BJ (cell line): Measurements from ENCODE around the gene KCNA3. TPM values are rescaled to one million over a fixed set of nuclear protein-coding genes. Genes with fewer than 3 reads are reported as not detected.

Source experiments
- CTCF ChIA-PET: fragments of 350-600 bp; formaldehyde crosslinking; extraction: SDS; loops from one replicate; lab custom pipeline; 2021; ENCODE audit warnings: antibody characterized with exemption, inconsistent platforms; lab: Yijun Ruan, JAX
- POLR2A ChIA-PET: fragments of 300-600 bp; sonication (Branson Sonifier 250); formaldehyde crosslinking; extraction: SDS; loops from one replicate; lab custom pipeline; 2021; ENCODE audit warnings: antibody characterized with exemption; lab: Charles Lee
- DNase-seq: peaks from one replicate; pipeline ENCODE4 v3.0.0-alpha.2; 2011; ENCODE audit warnings: low read depth
- H3K27me3 ChIP-seq: 2 replicates; pipeline ENCODE4 v1.6.0; 2011; ENCODE audit warnings: low read length; ENCODE audit not compliant: control insufficient read depth, insufficient read depth
- H3K36me3 ChIP-seq: 2 replicates; pipeline ENCODE4 v1.5.1; 2011; ENCODE audit warnings: low read length; ENCODE audit not compliant: control insufficient read depth, insufficient read depth
- H3K4me3 ChIP-seq: 2 replicates; pipeline ENCODE4 v1.5.1; 2011; ENCODE audit warnings: low read depth, mild to moderate bottlenecking, control low read depth, low read length
- polyA plus RNA-seq: library from polyadenylated mRNA; depleted of rRNA; stranded (reverse); fragments of >200 nt; gene quantifications from 2 replicates; pipeline ENCODE4 v1.2.3, GENCODE V29; 2011
- TF ChIP-seq, protein P1 (sequence below): IDR thresholded peaks from 2 replicates; pipeline ENCODE4 v1.5.1; 2011; ENCODE audit warnings: low read depth, mild to moderate bottlenecking, control low read depth, inconsistent platforms, low read length, moderate library complexity; ENCODE audit not compliant: insufficient read depth

KCNA3 gene
- polyA plus RNA-seq, 1 experiment, result 0.39 TPM

DNA sequence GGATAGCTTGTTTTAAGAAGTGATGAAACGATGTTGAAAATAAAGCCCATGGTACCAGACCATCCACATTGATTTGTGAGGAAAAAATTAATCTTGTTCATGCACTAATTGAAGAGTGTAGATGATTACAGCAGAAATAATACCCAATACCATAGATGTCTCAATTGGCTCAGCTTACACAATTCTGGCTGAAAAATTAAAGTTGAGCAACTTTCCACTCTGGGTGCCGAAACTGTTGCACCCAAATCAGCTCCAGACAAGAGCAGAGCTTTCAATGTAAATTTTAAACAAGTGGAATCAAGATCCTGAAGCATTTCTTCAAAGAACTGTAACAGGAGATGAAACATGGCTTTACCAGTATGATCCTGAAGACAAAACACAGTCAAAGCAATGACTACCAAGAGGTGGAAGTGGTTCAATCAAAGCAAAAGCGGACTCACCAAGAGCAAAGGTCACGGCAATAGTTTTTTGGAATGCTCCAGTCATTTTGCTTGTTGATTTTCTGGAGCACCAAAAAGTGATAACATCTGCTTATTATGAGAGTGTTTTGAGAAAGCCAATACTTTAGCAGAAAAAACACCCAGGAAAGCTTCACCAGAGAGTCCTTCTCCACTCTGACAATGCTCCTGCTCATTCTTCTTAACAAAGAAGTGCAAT is 16.1 kb upstream of the KCNA3 start:
- CTCF ChIA-PET, result no interaction called here
- POLR2A ChIA-PET, result no interaction called here
- no peaks in the 10 kb centered on the region for H3K36me3 ChIP-seq
- no peak for DNase-seq
- H3K4me3 ChIP-seq, result no peak overlapping the region
- TF ChIP-seq, protein P1, sequence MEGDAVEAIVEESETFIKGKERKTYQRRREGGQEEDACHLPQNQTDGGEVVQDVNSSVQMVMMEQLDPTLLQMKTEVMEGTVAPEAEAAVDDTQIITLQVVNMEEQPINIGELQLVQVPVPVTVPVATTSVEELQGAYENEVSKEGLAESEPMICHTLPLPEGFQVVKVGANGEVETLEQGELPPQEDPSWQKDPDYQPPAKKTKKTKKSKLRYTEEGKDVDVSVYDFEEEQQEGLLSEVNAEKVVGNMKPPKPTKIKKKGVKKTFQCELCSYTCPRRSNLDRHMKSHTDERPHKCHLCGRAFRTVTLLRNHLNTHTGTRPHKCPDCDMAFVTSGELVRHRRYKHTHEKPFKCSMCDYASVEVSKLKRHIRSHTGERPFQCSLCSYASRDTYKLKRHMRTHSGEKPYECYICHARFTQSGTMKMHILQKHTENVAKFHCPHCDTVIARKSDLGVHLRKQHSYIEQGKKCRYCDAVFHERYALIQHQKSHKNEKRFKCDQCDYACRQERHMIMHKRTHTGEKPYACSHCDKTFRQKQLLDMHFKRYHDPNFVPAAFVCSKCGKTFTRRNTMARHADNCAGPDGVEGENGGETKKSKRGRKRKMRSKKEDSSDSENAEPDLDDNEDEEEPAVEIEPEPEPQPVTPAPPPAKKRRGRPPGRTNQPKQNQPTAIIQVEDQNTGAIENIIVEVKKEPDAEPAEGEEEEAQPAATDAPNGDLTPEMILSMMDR, result no peak
- no peaks in the 10 kb centered on the region for H3K27me3 ChIP-seq

DNA sequence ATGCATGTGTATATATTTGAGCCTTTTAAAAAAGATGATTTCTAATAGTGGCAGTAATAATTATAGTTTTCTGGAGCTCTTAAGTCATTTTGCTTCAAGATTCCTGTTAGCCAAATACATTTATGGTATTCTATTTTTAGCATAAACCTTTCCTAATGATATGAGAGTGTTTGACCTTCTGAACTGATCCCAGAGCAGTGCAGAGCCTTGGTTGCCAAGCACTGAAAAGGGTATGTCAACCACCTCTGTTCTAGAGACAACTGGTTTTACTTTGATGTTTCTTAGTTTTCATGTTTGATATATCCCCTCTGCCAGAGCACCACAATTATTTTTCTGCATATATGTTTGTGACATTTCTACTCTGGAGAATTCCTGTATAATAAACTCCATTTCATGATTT is 15.1 kb upstream of the KCNA3 start:
- ChIA-PET POLR2A (no interaction called here), CTCF (no interaction called here)

DNA sequence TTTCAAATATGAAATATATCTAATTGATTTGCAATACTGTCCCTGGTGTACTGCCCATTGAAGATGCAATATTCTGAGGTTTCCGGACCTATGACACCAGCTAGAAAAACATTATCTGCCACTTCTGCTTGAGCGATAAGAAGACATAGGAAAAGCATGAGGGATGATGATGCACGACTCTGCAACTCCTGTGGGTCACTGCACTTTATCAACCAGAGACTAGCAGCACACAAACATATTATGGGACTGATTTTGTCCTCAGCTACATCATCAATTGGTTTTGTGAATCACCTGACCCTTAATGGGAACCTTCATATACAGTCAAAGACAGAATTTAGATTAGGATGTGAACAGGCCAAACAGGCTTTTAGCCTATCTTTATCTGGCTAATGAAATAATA is 13.8 kb upstream of the KCNA3 start:
- POLR2A ChIA-PET, result no interaction called here

More for the DNA sequence above, 15.1 kb upstream of the KCNA3 start:
- Histone ChIP-seq H3K4me3 (no peak overlapping the region), H3K27me3 (no peaks in the 10 kb centered on the region), H3K36me3 (no peaks in the 10 kb centered on the region)
- TF ChIP-seq, protein P1, result no peak
- no peak for DNase-seq

DNA sequence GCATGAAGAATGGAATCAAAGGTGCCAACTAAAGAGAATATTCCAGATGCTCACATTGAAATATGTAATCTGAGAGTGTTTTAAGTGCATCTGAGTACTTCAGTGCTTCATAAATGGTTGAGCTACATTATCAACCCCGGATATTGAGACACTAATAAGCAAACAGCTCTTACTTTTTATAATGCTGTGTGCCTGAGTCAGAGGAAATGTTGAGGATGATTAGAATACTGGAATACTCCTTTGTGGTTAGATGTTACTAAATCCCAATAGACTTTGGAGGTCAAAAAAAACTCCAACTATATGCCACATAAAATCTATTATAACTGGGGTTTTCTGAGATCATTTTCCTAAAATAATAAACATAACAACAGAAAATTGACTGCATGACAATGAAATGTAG is 12.5 kb upstream of the KCNA3 start:
- POLR2A ChIA-PET, result no interaction called here
- CTCF ChIA-PET, result no interaction called here
- Histone ChIP-seq H3K27me3 (no peaks in the 10 kb centered on the region), H3K4me3 (no peak overlapping the region), H3K36me3 (no peaks in the 10 kb centered on the region)
- DNase-seq, result peak; percentile 20
- TF ChIP-seq, protein P1, result no peak

More for the DNA sequence above, 13.8 kb upstream of the KCNA3 start:
- no peak overlapping the region for H3K4me3 ChIP-seq
- TF ChIP-seq, protein P1, result no peak
- no peaks in the 10 kb centered on the region for H3K27me3 ChIP-seq
- no peaks in the 10 kb centered on the region for H3K36me3 ChIP-seq
- CTCF ChIA-PET, result interaction anchor here (0.7 kb wide), 1 partner anchor 122 kb away, joined by 4 read pairs; no protein-coding TSS in a partner anchor
- DNase-seq, result no peak

DNA sequence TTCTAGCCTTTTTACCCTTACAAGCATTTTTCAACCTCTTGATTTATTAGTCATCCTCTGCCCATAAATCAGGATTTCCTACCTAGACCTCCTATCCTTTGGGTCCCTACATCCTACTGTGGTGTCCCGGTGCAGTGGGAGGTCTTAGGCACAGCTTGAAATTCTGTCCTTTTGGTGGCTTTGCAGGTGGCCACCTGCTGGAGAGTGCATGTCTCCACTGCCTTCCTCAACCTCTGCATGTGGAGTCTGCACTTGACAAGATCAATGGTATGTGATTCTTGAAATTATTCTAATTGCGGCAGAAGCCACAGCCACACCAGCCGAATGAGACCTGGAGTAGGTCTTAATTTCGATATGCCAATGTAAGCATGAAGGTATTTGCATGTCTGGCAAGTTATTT is 11.4 kb upstream of the KCNA3 start:
- no peaks in the 10 kb centered on the region for H3K27me3 ChIP-seq
- no peak for DNase-seq
- no peak overlapping the region for H3K4me3 ChIP-seq
- TF ChIP-seq, protein P1, result no peak
- no peaks in the 10 kb centered on the region for H3K36me3 ChIP-seq
- ChIA-PET CTCF (interaction anchor here (0.6 kb wide), 1 partner anchor 56 kb away, joined by 3 read pairs; no protein-coding TSS in a partner anchor), POLR2A (no interaction called here)
